HG03196 (cell line): ENCODE measurements around the gene SSH2.
A peak's percentile ranks its signal among the peaks of the same experiment; 100 is the strongest.
"Not testable (repeated sequence)": the region's sequence is repeated elsewhere in the genome, so short reads cannot be mapped to it uniquely, and the experiment has no call there.

Source experiments
- ATAC-seq: cut with Tn5 transposase; IDR thresholded peaks from one replicate; pipeline ENCODE4 v1.9.1; 2021; ENCODE audit not compliant: unreplicated experiment

Gene SSH2

DNA sequence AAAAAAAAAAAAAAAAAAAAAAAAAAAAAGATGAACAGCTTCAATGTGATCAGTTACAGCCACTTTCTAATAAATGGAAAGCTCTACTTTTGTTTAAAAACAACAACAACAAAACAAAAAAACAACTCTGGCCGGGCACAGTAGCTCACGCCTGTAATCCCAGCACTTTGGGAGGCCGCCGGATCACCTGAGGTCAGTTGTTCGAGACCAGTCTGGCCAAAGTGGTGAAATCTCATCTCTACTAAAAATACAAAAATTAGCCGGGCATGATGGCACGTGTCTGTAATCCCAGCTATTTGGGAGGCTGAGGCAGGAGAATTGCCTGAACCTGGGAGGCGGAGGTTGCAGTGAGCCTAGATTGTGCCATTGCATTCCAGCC is 150.2 kb downstream of the SSH2 start:
- ATAC-seq: not testable (repeated sequence)

DNA sequence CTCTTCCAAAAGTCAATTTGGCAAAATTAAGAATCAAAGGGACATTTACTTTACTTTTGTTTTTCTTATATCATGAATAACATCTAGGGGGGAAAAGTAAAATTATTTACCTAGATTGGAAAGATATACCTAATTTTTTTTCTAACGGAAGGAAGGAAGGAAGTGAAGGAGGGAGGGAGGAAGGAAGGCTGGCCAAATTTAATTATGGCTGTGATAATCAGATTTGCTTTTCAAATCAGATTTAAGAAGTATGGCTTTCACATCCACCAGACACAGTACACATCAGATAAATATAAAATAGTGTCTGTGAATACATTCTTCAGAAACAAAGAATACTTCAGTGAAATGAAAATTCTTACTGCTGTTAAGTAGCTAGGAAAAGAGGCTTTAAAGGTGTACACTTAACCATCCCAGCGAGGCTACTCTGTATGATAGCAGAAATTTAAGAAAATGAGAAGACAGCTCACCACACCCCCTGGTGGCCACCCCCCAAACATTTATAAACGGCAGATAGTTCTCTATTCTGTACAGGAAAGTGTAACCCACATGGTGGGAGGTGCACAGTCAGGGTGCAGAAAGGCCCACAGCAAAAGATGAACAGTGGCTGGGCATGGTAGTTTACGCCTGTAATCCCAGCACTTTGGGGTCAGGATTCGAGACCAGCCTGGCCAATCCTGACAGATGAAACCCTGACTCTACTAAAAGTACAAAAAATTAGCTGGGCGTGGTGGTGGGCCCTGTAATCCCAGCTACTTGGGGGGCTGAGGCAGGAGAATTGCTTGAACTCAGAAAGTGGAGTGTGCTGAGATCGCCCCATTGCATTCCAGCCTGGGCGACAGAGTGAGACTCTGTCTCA is 150.8 kb downstream of the SSH2 start:
- ATAC-seq: peak; percentile 59

DNA sequence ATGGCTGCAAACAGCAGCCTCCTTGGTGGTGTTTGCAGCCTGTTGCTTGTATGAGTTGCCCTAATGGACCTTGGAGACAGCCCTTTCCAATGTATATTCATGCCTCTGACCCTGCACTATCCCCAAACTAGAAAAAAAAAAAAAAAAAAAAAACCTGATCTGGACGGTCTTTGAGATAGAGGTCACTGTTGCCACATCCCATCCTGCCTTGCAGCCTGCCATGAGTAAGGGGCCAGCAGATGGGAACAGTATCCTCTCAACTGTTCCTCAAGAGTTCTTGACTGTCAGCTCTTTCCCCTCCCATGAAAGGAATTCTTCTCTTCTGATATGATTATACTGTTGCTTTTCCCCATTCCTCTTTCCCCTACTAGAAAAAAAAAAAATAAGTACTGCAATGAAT is 152.4 kb downstream of the SSH2 start:
- ATAC-seq: no peak

DNA sequence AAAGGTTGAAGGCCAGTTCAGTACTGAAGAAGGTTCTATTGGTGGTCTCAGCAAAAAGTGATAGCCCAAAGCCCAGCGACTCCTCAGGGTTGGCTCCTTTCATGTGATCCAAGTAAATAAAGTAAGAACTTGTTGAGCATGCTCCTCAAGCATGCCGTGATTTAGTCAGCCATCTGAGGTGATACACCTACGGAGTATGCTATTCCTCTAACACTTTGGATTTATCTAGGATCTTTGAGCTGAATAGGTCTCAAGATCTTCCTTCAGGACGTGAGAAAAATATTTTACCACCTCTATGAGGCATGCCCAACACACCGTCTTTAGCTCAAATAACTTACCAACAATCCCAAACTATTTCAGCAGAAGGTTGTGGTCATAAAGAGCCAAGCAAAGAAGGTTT is 154.0 kb downstream of the SSH2 start:
- no peak for ATAC-seq

DNA sequence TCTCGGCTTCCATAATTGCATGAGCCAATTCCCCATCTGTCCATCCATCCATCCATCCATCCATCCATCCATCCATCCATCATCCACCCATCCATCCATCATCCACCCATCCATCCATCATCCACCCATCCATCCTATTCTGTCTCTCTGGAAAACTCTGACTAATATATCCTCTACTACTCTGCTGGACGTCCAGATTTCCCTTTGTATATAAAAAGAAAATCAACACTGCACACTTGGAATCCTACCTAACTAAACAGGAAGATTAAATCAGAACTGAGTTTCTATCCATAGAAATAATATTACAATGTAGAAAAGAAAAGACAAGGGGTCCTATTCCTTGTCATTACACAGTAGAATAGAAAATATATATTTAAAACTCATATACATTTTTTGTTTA is 157.0 kb downstream of the SSH2 start:
- no peak for ATAC-seq

DNA sequence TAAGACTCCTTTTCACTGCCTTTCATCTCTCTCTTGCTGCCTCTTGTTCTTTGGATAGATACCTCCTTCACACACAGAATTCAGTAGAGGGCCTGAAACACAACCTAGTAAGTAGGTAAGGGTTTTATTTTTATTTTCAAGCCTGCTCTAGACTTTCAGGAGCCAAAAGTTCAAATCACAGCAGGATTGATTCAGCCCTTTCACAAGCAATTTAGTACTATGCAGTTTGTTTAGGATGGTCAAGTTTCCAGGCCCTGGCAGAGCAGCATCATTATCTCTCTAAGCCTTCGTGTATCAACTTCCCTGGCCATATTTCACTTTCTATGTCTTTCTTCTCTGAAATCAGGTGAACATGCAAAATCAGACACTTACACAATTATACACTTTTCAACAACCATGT is 158.5 kb downstream of the SSH2 start:
- no peak for ATAC-seq

DNA sequence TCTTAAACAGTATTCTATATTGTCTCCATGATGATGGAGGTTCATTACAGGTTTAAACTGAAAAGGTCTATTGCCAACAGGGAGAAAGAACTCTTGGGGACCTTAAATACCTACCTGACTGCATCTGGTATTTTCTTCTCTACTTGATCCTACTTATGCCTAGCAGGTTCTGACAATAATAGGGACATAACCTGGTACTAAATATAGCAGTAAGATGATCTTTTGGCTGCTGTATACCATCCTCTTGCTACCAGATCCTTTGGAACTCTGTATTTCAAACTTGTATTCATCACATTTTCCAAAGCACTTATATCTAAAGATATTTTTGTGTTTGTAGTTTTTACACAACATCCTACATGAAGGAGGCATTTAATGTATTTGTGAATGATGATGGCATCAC is 160.8 kb downstream of the SSH2 start:
- ATAC-seq: no peak

DNA sequence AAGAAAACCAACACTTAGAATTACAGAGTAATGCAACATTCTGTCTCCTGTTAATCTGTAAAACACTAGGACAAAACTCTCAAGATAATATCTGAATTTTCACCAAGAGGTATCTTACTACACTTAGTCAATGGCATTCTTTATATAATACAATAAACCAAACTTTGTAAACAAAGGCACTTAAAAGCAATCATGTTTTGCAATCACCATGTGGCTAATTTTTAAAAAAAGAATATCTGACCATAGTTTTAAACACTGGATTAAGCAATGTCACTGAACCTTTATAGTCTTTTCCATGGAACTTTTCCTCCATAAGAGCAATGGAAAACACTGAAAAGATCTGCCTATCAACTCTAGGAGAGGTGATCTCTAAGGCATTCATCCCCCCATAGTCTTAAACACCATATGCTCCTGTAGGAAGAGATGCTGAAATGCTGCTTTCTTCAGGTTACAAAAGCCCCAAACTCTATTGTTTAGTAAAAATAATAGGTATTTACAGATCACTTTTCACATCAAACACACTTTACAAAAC is 163.2 kb downstream of the SSH2 start:
- no peak for ATAC-seq

DNA sequence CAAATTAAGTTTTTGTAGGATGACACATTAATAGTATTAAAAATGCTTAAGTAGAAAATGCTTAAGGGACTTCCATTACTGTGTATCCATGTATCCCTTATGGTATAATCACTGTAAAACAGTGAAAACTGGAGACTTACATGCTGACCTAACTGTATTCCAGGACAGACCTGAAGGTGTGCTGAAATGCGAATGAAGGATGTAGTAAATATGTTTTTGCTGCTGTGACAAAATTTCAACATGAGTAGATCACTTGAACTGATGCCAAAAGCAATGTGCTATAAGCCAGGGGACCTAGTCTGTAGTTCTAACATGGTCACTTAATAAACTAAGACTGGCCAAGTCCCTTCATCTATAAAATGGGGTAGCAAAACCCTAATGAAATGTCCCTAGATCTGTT is 165.3 kb downstream of the SSH2 start:
- ATAC-seq: no peak

DNA sequence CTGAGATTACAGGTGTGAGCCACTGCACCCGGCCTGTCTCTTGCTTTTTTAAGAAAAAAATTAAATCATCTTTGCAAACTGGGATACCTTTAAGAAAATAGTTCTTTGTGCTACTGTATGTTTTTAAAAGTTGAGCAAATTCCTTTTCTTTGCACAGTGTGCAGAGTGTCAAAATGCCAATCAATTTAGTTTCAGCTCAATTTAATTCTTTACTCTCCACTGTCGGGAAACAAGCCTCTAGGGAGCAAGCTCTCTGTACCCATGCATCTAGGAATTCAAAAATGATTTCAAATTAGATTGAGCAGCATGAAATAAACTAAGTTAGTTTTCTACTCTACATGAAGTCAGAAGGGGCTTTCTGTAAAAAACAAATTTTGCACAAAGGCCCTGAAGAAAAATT is 165.8 kb downstream of the SSH2 start:
- ATAC-seq: no peak

DNA sequence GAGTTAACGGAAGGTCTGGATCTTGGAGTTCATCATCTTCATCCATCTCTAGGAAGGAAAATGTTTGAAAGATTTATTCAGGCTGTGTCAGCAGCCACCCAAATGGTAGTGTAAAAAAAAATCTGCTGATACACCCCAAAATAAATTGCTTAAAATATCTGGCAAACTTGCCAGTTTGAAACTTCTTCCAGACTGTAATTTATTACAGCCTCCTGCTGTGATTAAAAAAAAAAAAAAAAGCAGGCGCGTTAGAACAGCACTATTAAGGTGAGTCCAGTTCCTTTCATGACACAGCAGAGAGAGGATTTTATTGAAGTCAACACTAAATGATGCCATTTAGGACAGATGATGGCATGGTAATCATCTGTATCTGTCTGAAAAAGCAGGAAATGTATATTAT is 166.8 kb downstream of the SSH2 start:
- no peak for ATAC-seq

DNA sequence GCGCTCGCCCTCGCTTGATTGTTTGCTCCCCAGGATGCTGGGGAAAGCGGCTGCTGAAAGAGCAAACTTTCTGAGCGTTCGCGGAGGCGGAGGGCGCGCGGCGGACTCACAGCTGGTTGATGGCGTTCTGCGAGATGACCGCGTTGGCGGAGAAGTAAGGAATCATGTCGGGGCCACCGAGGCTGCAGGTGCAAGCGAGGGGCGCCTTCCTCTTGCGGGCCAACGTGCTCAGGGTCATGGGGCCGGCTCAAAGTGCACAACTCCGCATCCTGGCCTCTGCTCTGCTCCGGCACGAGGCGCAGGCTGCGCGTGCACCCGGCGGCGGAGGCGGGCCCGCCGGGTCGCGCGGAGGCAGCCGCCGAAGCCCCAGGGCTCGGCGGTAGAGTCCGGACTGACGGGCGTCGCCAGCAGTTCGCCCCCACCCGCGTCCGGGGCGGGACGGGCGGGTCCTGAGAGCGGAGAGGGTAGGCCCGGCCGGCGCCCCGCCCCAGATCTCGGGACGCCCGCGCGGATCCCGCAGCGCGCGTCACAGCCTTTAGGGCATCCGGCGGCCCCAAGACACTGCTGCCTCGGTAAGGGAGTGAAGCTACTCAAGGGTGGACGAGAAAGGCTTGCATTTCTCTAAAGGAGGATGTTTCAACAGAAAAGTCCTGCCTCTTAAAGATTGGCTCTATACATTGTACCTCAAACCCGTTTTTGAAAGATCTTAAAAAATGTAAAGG is 168.8 kb downstream of the SSH2 start:
- ATAC-seq: peak; percentile 78

DNA sequence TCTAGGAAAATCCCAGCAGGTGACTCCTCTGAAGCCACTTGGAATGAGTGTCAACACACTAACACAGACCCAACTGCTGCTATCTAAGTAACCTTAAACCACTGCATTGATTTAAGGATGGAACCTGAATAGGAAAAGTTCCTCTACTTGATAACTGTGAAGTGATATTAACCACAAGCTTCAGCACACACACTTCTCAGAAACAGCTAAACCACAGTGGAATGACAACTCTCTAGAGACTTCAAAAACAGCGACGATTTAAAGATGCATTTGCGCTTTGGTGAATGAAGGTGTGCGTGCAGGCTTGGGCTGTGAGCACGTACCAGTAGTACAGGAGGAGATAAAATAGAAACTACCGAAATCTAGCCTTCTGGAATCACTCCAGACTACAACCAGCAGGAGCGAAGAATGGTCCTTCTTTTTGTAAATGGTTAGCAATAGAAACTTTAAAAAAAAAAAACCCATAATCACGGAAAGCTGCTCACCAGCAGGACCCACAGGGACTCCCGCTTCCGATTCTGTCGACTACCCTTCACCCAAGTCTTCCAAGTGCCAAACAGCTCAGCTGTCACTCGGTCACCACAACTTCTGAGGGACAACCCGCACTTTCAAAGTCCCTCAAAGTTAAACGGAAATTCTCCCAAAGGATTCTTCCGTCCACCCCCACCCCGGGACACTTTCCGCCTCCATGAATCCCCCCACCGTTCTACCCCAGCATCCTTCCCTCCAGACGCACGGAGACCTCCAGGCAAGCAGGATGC is 169.6 kb downstream of the SSH2 start:
- ATAC-seq: peak; percentile 38

DNA sequence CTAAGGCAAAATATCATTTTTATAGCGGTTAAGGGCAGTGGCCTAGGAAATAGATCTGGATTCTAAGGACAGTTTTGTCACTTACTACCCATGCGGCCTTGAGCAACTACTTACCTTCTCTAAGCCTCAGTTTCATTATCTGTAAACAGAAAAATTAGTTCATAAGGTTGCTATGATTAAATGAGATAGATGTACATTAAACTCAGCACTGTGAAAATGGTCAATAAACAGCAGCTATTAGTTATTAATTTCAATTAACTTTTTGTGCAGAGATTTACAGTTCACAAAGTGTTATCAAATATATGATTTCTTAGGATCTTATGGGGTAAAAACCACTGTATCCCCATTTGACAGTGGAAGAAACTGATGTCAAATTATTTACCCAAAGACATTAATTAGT is 171.8 kb downstream of the SSH2 start:
- no peak for ATAC-seq

DNA sequence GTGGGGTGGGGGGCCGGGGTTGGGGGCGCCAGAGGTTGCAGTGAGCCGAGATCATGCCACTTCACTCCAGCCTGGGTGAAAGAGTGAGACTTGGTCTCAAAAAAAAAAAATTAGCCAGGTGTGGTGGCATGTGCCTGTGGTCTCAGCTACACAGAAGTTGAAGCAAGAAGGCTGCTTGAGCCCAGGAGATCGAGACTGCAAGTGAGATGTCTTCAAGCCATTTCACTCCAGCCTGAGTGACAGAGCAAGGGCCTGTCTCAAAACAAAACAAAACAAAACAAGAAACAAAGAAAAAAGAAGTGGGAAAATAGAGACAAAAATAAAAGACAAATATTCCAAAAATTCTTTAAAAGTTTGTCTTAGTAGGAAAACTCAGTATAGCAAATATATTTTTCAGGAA is 172.2 kb downstream of the SSH2 start:
- no peak for ATAC-seq

DNA sequence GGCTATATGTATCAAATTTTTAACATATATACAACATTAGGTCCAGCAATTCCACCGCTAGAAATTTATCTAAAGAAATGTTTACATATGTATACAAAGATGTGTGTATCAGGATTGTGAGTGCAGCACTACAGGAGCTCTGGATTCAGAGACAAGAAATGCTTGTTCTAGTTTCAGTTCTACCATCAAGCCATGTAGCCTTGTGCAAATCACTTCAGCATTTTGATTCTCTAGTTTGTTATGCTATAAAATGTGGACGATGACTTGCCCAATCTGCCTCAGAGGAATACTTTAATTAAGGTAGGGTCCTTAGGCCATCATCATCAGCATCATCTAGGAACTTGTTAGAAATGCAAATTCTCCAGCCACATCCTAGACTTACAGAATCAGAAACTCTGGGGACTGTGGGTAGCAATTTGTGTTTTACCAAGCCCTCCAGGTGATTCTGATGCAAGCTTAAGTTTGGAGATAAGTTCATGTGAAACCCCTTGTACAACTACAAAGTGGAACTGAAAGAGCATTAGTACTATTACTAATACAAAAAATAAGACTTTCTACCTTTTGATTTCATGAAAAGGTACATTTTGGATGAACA is 176.1 kb downstream of the SSH2 start:
- peak; percentile 47 for ATAC-seq

DNA sequence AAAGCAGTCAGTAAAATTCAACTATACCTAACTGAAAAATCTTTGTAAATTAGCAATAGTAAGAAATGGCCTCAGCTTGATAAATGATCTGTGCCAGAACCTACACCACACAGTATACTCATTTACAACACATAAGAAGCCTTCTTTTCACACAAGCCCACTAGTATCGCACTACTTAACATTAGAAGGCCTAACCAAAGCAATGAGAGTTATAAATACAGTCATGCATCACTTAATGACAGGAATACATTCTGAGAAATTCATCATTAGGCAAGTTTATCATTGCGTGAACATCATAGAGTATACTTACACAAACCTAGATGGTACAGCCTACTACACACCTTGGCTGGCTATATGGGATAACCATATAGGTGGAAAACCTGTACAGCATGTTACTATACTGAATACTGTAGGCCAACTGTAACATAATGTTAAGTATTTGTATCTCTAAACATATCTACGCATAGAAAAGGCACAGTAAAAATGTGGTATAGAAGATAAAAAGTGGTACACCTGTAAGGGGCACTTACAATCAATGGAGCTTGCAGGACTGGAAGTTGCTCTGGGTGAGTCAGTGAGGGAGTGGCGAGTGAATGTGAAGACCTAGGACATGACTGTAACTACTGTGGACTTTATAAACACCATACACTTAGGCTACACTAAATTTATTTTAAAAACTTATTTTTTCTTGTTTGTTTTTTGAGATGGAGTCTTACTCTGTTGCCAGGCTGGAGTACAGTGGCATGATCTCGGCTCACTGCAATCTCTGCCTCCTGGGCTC is 180.8 kb downstream of the SSH2 start:
- no peak for ATAC-seq

DNA sequence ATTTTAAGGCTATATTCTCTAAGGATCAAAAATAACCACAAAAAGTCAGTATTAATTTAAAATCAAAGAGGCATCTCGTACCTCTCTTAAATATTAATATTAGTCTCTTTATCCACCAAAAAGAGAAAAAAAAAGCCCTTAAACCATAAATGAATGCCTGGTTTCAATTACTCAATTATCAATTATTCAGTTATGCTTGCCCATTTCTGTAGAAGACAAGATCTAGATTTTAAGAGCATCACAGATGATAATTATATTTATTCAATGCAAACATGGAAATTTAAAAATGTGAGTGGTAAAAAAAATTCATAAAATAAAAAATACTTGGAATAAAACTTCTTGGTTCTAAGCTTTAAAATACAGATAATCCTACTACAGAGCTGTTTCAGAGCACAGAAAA is 181.6 kb downstream of the SSH2 start:
- ATAC-seq: no peak

DNA sequence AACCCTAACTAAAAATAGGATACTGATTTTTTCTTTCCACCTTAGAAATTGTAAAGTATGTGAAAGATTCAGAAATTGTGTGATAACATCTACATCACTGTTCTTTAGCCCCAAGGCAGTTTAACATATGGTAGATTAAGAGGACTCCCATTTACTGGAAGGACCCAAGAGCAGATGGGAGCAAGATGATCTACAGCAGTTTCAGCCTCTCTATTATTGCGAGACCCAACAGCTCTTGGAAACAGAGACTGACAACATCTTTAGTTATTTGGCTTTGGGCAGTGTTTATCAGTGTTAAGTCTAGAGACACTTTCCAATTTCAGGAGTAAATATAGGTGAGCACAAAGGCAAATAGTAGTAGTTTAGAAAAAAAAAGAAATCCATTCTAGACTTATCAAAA is 182.4 kb downstream of the SSH2 start:
- no peak for ATAC-seq

DNA sequence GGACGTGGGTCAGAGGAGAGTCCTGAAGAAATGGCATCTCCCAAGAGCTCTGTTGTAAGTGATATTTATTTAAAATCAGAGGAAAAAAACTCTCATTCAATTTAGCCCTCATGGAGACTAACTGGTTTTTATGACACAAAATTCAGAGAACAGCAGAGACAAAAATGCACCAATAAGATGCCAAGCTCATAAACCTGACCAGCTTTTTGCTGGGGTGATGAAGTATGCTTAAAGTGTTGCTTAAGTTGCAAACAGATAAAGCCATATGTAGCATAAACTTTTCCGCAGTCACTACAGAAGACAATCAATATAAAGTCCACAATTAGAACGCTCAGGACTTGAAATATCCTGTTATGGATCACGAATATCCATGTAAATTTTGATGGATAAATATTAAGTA is 183.4 kb downstream of the SSH2 start:
- ATAC-seq: no peak
